Panc1 (cell line): Measurements from ENCODE around the gene DNASE1L2.

Source experiments
- POLR2AphosphoS5 ChIP-seq: IDR thresholded peaks from 2 replicates; pipeline ENCODE4 v1.6.1; 2012; ENCODE audit warnings: mild to moderate bottlenecking, low read depth, low read length, moderate library complexity
- SIN3A ChIP-seq: IDR thresholded peaks from 2 replicates; pipeline ENCODE4 v1.6.1; 2012; ENCODE audit warnings: low read depth, mild to moderate bottlenecking, low read length, moderate library complexity, borderline replicate concordance; ENCODE audit not compliant: insufficient read depth
- TCF7L2 ChIP-seq: IDR thresholded peaks from 2 replicates; pipeline ENCODE4 v1.6.1; 2011; ENCODE audit warnings: mild to moderate bottlenecking, low read depth, low read length, inconsistent platforms
- TF ChIP-seq, protein P1 (sequence below): fragments of 450-650 bp; IDR thresholded peaks from 2 replicates; pipeline ENCODE4 v1.5.1; 2017; ENCODE audit warnings: mild to moderate bottlenecking
- TF ChIP-seq, protein P2 (sequence below), 2 experiments: IDR thresholded peaks; 2 replicates each; pipeline ENCODE4 v1.6.1; 2011 to 2012; ENCODE audit warnings: low read depth in 2 of 2, control low read depth in 1 of 2, low read length in 1 of 2, mild to moderate bottlenecking in 1 of 2, moderate library complexity in 1 of 2; ENCODE audit not compliant: insufficient read depth in 1 of 2

GRCh38 chr16:2284797-2285576 is 48.7 kb downstream of the DNASE1L2 start:
- TF ChIP-seq, protein P1, sequence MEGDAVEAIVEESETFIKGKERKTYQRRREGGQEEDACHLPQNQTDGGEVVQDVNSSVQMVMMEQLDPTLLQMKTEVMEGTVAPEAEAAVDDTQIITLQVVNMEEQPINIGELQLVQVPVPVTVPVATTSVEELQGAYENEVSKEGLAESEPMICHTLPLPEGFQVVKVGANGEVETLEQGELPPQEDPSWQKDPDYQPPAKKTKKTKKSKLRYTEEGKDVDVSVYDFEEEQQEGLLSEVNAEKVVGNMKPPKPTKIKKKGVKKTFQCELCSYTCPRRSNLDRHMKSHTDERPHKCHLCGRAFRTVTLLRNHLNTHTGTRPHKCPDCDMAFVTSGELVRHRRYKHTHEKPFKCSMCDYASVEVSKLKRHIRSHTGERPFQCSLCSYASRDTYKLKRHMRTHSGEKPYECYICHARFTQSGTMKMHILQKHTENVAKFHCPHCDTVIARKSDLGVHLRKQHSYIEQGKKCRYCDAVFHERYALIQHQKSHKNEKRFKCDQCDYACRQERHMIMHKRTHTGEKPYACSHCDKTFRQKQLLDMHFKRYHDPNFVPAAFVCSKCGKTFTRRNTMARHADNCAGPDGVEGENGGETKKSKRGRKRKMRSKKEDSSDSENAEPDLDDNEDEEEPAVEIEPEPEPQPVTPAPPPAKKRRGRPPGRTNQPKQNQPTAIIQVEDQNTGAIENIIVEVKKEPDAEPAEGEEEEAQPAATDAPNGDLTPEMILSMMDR = no peak
- TF ChIP-seq TCF7L2 = no peak
- TF ChIP-seq SIN3A = no peak
- TF ChIP-seq, protein P2, sequence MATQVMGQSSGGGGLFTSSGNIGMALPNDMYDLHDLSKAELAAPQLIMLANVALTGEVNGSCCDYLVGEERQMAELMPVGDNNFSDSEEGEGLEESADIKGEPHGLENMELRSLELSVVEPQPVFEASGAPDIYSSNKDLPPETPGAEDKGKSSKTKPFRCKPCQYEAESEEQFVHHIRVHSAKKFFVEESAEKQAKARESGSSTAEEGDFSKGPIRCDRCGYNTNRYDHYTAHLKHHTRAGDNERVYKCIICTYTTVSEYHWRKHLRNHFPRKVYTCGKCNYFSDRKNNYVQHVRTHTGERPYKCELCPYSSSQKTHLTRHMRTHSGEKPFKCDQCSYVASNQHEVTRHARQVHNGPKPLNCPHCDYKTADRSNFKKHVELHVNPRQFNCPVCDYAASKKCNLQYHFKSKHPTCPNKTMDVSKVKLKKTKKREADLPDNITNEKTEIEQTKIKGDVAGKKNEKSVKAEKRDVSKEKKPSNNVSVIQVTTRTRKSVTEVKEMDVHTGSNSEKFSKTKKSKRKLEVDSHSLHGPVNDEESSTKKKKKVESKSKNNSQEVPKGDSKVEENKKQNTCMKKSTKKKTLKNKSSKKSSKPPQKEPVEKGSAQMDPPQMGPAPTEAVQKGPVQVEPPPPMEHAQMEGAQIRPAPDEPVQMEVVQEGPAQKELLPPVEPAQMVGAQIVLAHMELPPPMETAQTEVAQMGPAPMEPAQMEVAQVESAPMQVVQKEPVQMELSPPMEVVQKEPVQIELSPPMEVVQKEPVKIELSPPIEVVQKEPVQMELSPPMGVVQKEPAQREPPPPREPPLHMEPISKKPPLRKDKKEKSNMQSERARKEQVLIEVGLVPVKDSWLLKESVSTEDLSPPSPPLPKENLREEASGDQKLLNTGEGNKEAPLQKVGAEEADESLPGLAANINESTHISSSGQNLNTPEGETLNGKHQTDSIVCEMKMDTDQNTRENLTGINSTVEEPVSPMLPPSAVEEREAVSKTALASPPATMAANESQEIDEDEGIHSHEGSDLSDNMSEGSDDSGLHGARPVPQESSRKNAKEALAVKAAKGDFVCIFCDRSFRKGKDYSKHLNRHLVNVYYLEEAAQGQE (IDR thresholded peaks at IDR 0.05; ENCODE audit: insufficient read depth in 1 of 2, low read depth in 2 of 2, low read length in 1 of 2) = no peak
- TF ChIP-seq POLR2AphosphoS5 = no peak
